PFSK-1 (cell line): ENCODE measurements around the gene LY9.

Source experiments
- FOXP2 ChIP-seq: optimal IDR thresholded peaks from 2 replicates; pipeline ENCODE3; 2011; ENCODE audit warnings: borderline replicate concordance, control low read depth, inconsistent platforms; ENCODE audit not compliant: insufficient read depth; ENCODE audit errors: extremely low read length, extremely low read depth
- POLR2AphosphoS5 ChIP-seq: IDR thresholded peaks from 2 replicates; pipeline ENCODE4 v1.6.1; 2012; ENCODE audit warnings: low read depth, mild to moderate bottlenecking, control low read depth, low read length, moderate library complexity
- REST ChIP-seq, 2 experiments: IDR thresholded peaks; 2 replicates each; pipeline versions ENCODE4 v1.6.1 to v1.8.0; 2011 to 2012; ENCODE audit warnings: low read depth in 2 of 2, low read length in 2 of 2, control low read depth in 1 of 2, inconsistent platforms in 1 of 2, mild to moderate bottlenecking in 1 of 2, moderate library complexity in 1 of 2; ENCODE audit not compliant: insufficient read depth in 1 of 2
- SIN3A ChIP-seq: IDR thresholded peaks from 2 replicates; pipeline ENCODE4 v1.6.1; 2012; ENCODE audit warnings: mild to moderate bottlenecking, low read length, moderate library complexity, borderline replicate concordance; ENCODE audit not compliant: insufficient read depth
- TAF1 ChIP-seq: IDR thresholded peaks from 2 replicates; pipeline ENCODE4 v1.6.1; 2012; ENCODE audit warnings: low read length, control low read depth, borderline replicate concordance; ENCODE audit not compliant: insufficient read depth

- no peak for TF ChIP-seq TAF1
- no peak for TF ChIP-seq POLR2AphosphoS5
- TF ChIP-seq REST (IDR thresholded peaks at IDR 0.05; ENCODE audit: insufficient read depth in 1 of 2, low read depth in 2 of 2, low read length in 2 of 2): no peak
- no peak for TF ChIP-seq SIN3A
- no peak for TF ChIP-seq FOXP2
Observed at GRCh38 chr1:160821627-160822026, 25.7 kb downstream of the LY9 start.
